ENCODE data around the gene IGSF9B. TPM values are rescaled to one million over a fixed set of nuclear protein-coding genes. Genes with fewer than 3 reads are reported as not detected.

The IGSF9B gene
- polyA plus RNA-seq, 3 donors, result 6.3 to 9.9 (median 8.4) TPM

DNA sequence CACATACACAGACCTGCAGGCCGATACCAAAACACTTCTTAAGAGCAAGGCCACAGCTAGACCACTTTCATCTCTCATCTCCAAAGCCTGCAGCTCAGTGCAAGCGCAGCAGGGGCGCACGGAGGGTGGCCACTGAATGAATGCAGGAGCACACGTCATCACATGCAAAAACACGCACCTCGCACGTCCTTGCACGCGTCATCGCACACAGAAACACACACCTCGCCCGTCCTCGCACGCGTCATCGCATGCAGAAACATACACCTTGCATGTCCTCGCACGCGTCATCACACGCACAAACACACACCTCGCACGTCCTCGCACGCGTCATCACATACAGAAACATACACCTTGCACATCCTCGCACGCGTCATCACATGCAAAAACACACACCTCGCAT, 17.2 kb downstream of the IGSF9B start:
- DNase-seq, result no peak

DNA sequence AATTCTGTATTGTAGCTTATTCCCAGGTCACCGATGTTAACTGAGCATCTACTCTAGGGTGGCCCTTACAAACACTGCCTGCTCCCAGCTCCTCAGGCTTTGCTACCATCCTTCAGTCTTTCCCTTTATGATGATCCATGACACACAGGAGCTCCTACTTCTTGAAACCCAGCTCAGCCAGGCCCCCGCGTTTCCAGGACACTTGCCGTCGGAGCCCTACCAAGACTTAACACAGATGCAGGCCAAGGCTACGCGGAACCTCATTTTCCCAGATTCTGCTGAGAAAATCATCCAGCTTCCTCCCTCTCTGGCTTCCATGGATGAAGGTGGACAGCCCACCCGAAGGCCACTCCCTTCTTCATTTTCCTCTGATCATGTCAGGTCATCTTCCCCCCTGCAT, 18.6 kb downstream of the IGSF9B start:
- no peak for DNase-seq

DNA sequence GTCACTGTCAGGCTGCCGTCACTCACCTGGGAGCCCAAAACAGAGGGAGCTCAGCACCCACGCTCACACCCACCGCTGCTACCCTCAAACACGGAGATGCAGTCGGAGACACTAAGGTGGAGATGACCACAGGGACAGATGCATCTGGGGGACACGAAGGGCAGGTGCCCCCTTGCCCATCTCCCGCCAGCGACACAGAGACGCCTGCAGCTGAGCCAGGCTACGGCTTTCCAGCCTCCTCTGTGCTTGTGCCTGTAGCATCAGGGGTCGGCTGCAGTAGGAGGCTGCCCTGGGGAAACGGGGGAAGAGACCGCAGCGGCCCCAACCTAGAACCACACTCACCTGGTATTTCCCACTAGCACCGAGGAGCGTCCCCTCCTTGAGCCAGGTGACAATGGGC, 19.3 kb downstream of the IGSF9B start:
- no peak for DNase-seq

DNA sequence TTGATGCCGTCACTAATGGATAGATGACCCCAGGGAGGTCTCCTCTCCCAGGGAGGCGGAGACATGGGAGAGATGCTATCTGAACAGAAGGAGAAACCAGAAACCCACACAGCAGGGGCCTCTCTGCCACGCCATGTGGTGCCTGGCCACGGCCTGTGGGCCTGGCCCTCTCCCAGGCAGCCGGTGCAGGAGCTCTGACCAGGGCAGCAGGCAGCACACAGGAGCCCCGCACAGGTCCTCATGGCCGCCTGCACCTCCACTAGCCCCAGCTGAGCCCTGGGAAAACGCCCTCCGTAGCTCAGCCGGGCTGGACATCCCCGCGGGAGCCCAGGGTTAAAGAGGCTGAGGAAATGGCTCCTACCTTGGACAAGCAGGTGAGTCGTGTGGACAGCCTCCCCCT, 19.8 kb downstream of the IGSF9B start:
- DNase-seq, result no peak

DNA sequence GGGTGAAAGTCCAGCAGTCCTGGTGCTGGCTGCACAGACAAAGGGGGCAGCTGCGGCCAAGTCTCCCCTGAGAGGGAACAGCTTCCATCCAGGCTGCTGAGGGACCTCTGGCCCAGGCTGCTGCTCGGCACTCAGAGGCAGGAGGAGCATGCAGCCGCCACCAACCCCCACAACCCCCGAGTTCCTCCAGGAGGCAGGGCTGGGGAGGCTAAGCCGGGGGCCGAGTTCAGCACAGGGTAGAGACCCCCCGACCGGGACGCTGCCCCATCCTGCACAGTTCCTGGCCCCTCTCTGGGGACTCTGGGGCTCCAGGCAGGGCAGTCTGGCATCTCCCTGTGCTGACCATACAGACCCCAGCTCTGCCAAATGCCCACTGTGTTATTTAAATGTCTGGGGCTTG, 20.2 kb downstream of the IGSF9B start:
- no peak for DNase-seq

DNA sequence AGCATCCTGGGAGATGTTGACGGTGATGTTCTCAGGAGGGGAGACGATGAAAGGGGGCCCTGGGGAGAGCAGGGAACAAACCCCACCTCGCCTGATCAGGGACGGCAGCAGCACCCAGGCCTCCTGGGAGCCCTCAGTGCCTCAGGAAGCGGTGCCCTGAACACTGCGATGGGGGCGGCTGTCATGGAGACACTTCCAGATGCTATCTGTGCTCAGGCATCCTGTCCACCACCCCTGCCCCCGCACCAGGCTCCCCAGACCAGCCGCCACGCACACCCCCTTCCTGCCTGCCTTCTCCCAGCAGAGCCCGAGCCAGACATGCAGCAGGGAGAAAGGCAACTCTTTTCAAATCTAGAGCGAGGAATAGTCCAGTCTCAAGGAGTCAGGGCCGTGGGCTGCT, 20.6 kb downstream of the IGSF9B start:
- DNase-seq, result no peak

DNA sequence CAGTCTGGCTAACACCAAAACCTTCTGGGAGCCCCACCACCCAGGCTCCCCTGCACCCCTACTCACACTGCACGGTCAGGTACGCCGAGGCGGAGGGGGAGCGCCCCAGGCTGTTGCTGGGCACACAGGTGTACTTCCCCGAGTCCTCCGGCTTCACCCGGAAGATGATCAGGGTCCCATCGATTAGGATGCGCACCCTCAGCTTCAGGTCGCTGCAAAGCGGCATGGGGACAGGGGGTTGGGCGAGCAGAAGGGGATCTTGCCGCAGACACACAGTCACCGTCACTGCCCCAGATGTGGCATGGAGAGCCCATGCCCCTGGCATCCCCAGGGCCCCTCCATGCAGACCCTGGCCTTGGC, 21.2 kb downstream of the IGSF9B start:
- no peak for DNase-seq

DNA sequence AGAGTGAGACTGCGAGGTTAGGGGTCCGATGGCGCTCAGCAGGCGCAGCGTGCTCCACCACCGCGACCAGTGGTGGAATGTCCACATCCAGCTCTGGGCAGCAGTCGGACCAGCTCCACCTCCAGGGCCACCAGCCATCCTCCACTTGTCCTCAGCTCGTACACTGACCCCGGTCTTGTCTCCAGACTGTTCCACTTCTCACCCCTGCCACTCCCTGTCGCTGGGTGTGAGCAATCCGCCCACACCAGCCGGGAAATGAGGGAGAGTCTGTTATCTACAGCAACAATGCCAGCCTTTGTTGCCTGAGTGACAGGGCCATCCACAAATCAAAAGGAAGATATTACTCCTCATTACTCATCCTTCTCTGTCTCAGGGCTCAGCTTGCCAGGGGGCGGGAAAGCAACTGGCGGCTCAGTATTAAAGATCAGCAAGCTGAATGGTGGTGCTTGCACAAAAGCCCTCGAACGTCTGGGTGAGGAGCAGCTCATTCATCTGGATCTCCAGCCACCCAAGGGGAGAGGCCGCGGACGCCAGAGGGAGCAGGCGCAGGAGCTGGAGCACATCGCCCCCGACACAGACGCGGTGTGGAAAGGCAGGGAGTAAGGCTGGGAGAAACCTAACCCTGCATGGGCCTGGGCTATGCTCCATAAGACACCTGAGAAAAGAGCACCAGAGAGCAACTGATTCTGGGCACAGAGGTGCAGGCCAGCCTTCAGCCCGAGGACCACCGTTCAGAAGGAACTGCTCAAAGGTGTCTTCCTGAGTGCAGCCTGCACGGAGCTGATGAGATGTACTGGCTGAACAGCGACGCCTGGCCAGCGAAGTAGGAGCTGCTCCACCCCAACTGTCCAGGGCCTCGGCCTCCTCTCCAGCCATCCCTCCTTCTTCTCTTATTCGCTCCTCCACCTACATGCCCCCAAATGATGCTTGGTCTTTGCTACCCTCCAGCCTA, 21.9 kb downstream of the IGSF9B start:
- no peak for DNase-seq

DNA sequence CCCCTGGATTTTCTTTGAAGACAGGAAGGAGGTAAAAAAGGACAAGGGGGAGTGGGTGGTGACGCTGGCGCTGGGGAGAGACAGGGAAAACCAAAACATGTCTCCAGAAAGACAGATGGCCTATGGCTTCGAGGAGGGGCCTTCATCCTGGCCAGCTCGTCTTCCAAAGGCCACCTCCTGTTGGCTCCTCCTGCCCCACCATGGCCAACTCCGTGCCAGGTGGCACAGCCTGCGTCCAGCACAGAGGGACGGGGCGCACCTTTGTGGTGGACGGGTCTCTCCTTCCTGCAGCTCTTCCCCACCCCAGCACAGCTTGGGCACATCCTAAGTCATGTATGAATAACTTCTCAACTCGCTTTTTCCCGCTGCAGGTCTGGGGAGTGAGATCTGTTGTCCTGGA, 22.7 kb downstream of the IGSF9B start:
- no peak for DNase-seq

DNA sequence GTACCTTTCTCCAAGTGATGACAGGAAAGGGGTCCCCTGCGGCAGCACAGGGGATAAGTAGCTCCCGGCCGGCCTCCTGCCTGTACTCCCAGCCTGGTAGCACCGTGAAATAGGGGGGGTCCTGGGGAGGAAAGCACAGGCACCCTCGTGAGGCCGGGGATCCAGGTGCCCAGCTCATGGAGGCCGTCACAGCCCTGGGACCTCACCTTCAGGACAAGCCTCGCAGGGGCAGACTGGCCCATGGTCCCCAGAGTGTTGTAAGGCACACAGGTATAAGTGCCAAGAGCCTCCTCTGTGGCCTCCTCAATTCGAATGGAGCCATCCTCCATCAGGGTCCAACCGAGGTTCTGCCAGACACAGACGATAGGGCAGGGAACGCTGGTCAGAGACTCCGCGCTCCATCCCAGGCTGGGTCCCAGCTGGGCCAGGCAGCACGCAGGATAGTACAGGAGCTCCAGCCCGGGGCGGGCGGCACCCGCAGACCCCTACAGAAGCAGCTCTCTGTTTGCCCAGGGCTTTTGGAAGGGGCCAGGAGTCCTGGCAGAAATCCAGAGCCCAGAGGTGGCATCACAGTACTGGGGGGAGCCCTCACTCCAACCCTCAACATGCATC, 25.2 kb downstream of the IGSF9B start:
- DNase-seq, result no peak

DNA sequence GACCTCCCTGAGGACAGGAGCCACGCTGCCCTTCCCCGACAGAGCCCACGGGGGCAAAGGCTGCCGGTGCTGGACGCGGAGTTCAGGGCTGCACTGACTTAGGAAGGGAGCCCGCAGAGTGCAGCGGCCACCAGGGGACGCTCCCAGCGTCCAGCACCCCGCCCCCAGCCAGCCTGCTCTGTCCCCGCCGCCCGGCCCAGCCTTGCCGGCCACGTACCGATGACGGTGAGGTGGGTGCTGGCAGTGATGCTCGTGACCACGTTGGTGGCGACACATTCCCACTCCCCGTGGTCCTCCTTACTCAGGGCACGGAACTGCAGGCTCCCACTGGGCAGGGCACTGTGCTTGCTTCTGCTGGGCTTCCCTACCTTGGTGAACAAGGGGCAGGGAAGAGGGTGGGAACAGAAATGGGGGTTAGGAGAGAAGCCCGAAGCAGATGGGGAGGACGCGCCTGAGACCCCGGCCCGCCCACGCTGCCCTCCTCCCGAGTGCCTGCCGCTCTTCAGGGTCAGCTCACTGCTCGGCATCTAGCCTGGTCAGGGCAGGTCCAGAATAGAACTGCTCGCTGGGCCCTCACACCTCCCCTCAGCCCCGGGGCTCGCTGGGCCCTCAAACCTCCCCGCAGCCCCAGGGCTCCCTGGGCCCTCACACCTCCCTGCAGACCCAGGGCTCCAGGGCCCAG, 25.9 kb downstream of the IGSF9B start:
- DNase-seq, result no peak

DNA sequence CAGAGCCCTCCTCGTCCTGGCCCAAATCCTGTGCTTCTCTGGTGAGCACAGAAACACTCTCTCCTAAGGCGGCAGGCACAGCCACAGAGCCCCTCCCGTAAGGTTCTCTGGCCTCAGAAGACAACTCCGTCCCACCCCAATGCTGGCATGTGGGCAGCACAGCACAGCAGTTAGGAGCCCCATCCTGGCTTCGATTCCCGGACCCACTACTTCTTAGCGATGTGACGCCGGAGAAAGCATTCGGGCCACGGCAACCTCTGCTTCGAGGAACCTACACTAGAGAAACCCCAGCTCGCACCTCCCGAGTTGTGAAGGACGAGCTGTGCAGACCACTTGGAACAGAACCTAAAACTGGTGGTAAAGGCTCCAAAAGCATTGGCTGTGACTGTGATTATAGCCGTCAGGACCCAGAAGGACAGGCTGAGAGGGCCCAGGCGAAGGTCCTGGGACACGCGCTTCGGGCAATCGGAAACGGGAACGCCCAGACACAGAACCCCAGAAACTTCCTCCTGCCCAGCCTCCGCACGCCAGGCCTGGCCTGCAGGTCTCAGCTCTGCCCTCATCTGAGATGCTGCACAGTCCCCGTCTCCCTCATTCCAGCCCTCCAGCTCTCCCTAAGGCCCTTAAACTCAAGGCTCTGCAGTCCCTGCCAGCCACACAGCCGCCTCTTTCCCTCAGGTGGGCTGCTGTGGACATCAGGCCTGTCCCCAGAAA, 26.6 kb downstream of the IGSF9B start:
- DNase-seq, result no peak

DNA sequence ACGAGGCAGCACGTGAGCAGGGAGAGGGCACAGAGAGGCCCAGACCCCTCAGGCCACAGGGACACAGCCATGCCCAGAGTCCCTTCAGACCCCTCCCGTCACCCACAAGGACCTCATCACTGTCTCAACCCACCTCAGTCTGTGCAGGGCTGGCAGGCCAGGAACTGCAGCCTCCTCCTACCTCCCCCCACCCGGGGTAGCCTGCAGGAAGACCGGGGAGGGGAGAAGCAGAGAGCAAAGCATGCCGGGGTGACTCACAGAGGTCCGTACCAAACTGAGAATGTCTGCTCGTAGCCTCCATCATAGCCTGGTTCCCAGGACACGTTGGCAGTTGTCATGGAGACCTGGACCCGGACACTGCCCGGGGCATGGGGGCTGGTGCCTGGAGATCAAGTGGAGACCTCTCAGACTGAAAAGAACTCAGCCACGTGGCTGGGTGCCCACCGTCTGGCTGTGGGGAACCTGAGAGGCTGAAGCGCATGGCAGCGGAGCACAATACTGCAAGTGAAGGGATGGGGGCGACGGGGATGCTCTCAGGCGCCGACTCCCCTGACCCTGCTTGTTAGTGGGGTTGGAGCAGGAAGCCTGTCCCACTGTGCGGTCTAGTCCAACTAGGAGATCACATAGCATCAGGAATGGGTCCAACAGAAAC, 27.2 kb downstream of the IGSF9B start:
- DNase-seq, result no peak

DNA sequence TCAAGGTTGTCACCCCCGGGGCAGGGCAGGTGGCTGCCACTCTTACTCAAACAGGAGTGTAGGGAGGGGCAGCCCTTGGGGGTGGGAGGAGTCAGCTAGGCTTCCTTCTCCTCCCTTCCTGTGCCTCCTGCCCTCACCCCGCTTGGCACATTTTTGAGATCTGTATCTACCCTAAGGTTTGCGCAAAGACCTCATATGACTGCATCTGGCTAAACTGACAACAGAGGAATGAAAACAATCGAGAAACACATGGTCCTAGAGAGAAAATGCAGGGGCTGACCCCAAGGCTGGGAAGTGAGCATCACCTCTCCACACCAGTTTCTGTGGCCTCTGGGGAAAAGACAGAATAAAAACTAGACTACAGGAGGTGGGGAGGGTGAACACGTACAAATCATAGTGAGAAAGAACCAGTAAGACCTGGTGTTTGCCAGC, 28.1 kb downstream of the IGSF9B start:
- no peak for DNase-seq

DNA sequence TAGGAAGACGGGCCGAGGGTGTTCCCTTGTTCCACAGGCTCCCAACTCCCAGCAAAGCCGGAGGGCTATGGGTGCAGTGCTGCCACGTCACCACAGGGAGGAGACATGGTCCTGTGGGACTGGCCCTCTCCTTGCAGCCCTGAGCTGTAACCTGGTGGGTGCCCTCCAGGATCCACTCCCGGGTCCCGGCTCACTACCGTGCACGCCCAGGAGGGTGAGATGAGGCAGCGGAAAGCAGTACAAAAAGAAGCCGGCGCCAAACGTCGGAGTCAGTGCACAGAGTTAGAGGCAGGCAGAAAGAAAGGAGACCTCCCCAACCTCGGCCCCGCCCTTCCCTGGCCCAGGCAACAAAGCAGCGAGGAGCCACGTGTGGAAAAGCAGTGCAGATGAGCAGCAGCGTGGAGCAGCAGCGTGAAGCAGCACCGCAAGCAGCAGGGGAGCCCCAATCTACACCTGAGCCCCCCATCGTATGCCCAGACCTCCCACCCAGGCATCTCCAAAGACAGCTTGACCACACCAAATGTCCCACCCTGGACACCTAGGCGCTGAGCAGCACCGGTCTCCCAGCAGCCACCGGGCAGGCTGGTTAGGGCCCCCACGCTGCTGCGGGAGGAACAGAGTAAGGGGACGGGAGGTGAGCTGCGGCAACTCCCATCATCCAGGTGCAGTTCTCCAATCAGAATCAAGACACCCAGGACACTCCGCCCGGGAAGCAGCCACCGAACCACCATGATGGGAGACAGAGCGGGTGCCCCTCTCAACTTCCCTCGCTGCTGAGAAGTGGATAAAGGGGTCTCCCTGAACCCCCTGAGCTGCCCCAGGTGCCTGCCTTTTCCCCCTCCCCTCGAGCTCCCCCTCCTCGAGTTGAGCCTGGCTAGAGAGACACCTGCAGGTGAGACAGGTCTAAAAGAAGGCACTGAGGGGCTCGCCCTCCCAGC, 28.8 kb downstream of the IGSF9B start:
- DNase-seq, result no peak

DNA sequence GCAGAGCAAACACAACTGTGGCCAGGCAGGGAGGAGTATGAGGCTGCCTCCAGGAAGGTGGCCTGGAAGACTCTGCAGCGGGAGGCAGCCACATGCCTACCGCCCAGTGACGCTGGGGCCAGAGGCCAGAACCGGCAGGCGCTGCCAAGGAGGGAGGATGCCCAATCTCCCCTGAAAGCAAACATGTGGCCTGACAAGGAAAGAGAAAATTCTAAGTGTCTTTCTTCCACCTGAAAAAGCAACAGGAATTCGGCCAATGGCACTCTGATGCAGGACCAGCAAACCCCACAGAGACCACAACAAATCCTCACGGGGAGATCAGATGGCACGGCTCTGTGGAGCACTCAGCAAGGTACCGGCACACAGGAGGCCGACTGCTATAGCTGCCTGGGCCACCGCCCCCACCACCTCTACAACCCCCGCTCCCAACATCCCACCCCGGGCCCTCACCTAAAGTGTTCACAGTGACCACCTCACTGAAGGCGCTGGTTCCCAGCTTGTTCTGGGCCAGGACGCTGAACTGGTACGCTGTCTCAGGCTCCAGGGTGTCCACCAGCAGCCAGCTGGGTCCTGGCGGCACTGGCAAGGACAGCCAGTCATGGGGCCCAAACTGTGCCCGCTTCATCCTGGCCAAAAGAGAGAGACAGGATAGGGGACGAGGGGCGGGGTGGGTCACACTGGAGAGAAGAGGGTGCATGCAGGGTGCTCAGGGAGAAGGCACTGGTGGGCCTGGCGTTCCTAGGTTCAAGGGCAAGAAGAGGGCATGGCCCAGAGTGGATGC, 30.1 kb downstream of the IGSF9B start:
- DNase-seq, result no peak

DNA sequence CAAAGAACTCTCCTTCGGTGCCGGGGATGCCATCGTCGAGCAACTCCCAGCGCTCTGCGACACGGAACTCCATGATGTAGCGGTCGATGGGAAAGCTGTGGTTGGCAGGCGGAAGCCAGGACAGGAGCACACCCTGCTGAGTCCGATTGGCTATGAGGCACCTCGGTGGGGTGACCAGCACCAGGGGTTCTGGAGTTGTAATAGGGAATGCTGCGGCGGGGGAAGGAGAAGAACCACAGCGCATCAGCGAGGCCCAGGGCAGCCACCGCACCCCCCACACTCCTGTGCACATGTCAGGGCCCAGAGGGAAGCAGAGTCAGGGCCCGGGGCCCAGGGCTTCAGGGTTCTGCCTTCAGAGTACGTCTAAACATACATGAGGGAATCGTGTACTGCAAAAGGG, 31.0 kb downstream of the IGSF9B start:
- DNase-seq, result no peak

DNA sequence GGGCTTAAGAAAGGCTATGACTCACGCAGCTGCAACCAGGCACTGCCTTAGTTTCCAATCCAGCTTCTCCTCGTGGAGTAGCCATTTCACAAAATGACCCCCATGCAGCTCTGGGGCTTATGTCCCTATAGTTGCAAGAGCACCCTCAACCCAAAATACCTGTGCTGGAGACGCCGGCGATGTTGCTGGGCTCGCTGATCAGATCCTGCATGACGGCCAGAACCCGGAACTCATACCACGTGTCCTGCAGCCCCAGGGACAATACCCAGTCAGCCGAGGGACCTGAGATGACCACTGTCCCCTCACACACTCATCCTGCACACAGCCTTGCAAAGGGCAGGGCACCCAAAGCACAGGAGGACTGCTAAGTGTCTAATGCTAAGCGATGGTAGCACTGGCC, 32.1 kb downstream of the IGSF9B start:
- DNase-seq, result no peak

DNA sequence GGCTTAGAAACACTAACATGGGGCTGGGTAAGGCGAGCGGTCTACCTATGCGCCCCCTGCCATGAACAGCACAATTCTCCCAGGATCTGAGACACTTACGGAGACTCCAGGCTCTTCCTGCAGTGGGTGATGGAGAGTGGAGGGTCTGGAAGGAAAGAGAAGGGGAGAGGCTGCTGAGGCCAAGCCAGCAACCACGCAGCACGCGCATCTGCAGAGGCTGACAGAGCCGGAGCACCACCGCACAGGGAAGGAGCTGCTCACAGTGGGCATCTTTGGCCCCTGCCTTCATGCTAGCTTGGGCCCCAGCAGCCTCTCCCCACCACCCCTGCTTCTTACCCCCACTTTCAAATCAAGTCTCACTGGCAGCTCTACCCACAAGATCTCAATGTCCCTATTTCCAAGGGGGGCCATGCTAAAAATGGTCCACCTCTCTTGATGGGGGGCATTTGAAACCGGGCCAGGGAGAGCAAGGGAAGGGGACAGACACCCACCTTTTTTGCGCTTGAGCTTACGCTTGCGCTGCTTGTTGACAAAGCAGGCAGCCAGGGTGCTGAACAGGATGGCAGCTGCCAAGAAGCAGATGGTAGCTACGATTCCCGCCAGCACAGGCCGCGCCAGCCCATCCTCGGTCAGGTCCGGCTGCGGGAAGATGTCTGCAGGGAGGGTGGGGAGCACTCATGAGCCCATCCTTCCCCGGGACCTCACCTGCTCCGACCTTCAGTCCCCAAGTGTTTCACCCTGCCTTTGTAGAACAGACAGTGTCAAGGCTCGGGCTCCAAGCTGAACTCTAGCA, 34.5 kb downstream of the IGSF9B start:
- no peak for DNase-seq
